ENCODE data around the gene LHX6. TPM values are rescaled to one million over a fixed set of nuclear protein-coding genes. Genes with fewer than 3 reads are reported as not detected.

The LHX6 gene
- polyA plus RNA-seq, 4 donors: 1.8 to 4.7 (median 3.5) TPM

GRCh38 chr9:122193651-122194050 is 35.1 kb downstream of the LHX6 start:
- no peak for DNase-seq (ENCODE audit: low read depth in 4 of 4, low spot score in 3 of 4)

- DNase-seq (ENCODE audit: low read depth in 4 of 4, low spot score in 3 of 4): no peak
Measured at GRCh38 chr9:122192914-122193525, 35.7 kb downstream of the LHX6 start.

- no peak for DNase-seq (ENCODE audit: low read depth in 4 of 4, low spot score in 3 of 4)
Measured at GRCh38 chr9:122192261-122192875, 36.4 kb downstream of the LHX6 start.

- no peak for DNase-seq (ENCODE audit: low read depth in 4 of 4, low spot score in 3 of 4)
Measured at GRCh38 chr9:122191584-122191983, 37.2 kb downstream of the LHX6 start.

- DNase-seq (ENCODE audit: low read depth in 4 of 4, low spot score in 3 of 4): no peak
Measured at GRCh38 chr9:122190597-122191381, 38.0 kb downstream of the LHX6 start.

- DNase-seq (ENCODE audit: low read depth in 4 of 4, low spot score in 3 of 4): no peak
Measured at GRCh38 chr9:122188369-122188768, 40.4 kb downstream of the LHX6 start.

GRCh38 chr9:122186777-122187470 is 41.8 kb downstream of the LHX6 start:
- no peak for DNase-seq (ENCODE audit: low read depth in 4 of 4, low spot score in 3 of 4)

GRCh38 chr9:122186301-122186700 is 42.5 kb downstream of the LHX6 start:
- DNase-seq (ENCODE audit: low read depth in 4 of 4, low spot score in 3 of 4): no peak

- no peak for DNase-seq (ENCODE audit: low read depth in 4 of 4, low spot score in 3 of 4)
Measured at GRCh38 chr9:122184551-122184950, 44.2 kb downstream of the LHX6 start.

GRCh38 chr9:122183501-122183900 is 45.3 kb downstream of the LHX6 start:
- DNase-seq (ENCODE audit: low read depth in 4 of 4, low spot score in 3 of 4): no peak

- no peak for DNase-seq (ENCODE audit: low read depth in 4 of 4, low spot score in 3 of 4)
Measured at GRCh38 chr9:122180633-122181032, 48.1 kb downstream of the LHX6 start.

GRCh38 chr9:122179690-122180074 is 49.1 kb downstream of the LHX6 start:
- DNase-seq (ENCODE audit: low read depth in 4 of 4, low spot score in 3 of 4): no peak

GRCh38 chr9:122179054-122179689 is 49.6 kb downstream of the LHX6 start:
- DNase-seq (ENCODE audit: low read depth in 4 of 4, low spot score in 3 of 4): no peak

GRCh38 chr9:122176916-122177315 is 51.8 kb downstream of the LHX6 start:
- no peak for DNase-seq (ENCODE audit: low read depth in 4 of 4, low spot score in 3 of 4)

GRCh38 chr9:122173670-122174069 is 55.1 kb downstream of the LHX6 start:
- DNase-seq (ENCODE audit: low read depth in 4 of 4, low spot score in 3 of 4): no peak

GRCh38 chr9:122172131-122172530 is 56.6 kb downstream of the LHX6 start:
- DNase-seq (ENCODE audit: low read depth in 4 of 4, low spot score in 3 of 4): no peak

GRCh38 chr9:122168356-122168755 is 60.4 kb downstream of the LHX6 start:
- DNase-seq (ENCODE audit: low read depth in 4 of 4, low spot score in 3 of 4): no peak

GRCh38 chr9:122164286-122164685 is 64.5 kb downstream of the LHX6 start:
- no peak for DNase-seq (ENCODE audit: low read depth in 4 of 4, low spot score in 3 of 4)

GRCh38 chr9:122162415-122162814 is 66.3 kb downstream of the LHX6 start:
- no peak for DNase-seq (ENCODE audit: low read depth in 4 of 4, low spot score in 3 of 4)

- DNase-seq (ENCODE audit: low read depth in 4 of 4, low spot score in 3 of 4): no peak
Measured at GRCh38 chr9:122159925-122160246, 68.9 kb downstream of the LHX6 start.
